AG10803 (cell line): Measurements from ENCODE around the gene APH1B.

ENCODE experiments used
- DNase-seq: peaks from one replicate; pipeline ENCODE4 v3.0.0; 2010; ENCODE audit warnings: low read depth
- H3K4me3 ChIP-seq: 2 replicates; pipeline ENCODE4 v1.5.1; 2011; ENCODE audit warnings: mild to moderate bottlenecking, low read length, control low read depth
- TF ChIP-seq, protein P1 (sequence below): conservative IDR thresholded peaks from 2 replicates; pipeline ENCODE4 v1.5.1; 2011; ENCODE audit warnings: mild to moderate bottlenecking, low read length, control low read depth, inconsistent platforms

Gene APH1B

DNA sequence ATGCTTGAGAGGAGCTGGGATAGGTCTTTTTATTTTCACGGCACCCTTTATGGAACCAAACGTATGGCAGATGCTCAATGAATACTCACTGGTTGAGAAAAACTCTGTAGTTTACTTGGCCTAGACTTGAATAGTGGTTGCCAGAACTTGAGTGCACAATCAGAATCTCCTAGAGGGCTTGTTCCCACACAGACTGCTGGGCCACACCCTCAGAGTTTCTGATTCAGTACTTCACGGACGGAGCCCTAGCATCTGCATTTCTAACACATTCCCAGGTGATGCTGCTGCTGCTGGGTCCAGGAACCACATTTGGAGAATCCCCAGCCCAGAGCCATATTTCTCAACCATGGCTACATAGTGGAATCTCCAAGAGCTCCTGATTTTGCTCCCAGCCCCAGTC, 79.7 kb downstream of the APH1B start:
- H3K4me3 ChIP-seq: no peak overlapping the region
- DNase-seq: no peak
- TF ChIP-seq, protein P1, sequence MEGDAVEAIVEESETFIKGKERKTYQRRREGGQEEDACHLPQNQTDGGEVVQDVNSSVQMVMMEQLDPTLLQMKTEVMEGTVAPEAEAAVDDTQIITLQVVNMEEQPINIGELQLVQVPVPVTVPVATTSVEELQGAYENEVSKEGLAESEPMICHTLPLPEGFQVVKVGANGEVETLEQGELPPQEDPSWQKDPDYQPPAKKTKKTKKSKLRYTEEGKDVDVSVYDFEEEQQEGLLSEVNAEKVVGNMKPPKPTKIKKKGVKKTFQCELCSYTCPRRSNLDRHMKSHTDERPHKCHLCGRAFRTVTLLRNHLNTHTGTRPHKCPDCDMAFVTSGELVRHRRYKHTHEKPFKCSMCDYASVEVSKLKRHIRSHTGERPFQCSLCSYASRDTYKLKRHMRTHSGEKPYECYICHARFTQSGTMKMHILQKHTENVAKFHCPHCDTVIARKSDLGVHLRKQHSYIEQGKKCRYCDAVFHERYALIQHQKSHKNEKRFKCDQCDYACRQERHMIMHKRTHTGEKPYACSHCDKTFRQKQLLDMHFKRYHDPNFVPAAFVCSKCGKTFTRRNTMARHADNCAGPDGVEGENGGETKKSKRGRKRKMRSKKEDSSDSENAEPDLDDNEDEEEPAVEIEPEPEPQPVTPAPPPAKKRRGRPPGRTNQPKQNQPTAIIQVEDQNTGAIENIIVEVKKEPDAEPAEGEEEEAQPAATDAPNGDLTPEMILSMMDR: no peak

- H3K4me3 ChIP-seq: no peak overlapping the region
- TF ChIP-seq, protein P1: no peak
- no peak for DNase-seq
Measured at GRCh38 chr15:63357731-63358130, 80.3 kb downstream of the APH1B start.

GRCh38 chr15:63358241-63359029, 81.0 kb downstream of the APH1B start:
- TF ChIP-seq, protein P1: no peak
- no peak for DNase-seq
- no peak overlapping the region for H3K4me3 ChIP-seq
